SHP77 (cell line): Measurements from ENCODE around the gene RIN3.

Experiments used
- DNase-seq, 2 experiments: peaks; one replicate each; lab custom pipeline; 2025; lab: John Stamatoyannopoulos, UW

RIN3 gene

DNA sequence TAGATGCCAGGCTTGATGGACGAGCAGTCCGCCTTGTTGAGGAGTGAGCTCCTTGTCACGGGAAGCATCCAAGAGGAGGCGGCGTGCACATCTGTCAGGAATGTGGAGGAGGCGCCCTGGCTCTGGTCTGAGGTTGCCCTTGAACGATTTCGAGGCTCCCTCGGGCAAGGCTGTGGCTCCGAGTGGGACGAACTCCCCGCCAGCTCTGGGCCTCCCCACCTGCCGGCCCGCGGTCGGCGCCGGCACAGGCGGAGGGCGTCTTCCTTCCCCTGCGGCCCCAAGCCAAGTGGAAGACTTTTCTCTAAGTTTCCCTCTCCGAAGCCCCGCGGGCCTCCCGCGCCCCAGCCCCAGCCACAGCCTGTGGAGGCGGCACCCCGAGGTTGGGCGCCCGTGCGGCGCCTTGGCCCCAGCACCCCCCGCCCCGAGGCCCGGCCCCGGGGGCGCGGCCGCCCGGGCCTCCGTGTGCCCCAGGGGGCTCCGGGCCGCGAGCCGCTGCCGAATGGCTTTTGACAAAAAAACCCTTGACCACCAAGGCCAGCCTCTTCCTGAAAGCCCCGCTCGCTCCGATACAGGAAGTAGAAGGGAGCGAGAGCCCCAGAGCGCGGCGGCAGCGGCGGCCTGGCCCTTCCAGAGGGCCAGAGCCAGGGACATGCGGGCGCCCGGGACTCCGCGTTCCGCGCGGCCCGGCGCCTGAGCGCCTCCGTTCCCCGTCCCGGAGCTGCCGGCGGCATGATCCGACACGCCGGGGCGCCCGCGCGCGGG is at the start of gene RIN3:
RIN3 (plus strand) TSS at position 578 of the 762 bp plus-strand sequence; CDS start at position 730, 152 bp downstream.
- no peak for DNase-seq

GRCh38 chr14:92464156-92464555 is 49.4 kb upstream of the RIN3 start:
- DNase-seq, result no peak

DNA sequence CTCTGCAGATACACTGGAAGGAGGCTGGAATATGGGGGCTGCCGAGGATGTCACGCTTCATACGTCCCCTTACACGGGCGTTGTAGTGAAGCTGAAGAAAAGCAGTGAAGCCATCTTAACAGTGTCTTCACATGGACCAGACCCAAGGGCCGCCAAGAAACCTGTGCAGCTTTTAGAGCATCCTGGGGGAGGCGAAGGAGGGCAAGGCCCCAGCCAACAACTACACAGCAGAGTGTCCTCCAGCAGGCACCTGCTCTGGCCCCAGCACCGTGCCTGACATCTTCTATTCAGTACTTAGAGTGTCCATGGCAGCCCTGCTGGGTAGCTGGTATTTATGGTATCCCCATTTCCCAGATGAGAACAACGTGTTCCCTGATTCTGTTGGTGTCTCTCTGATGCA is 48.9 kb upstream of the RIN3 start:
- DNase-seq, result no peak

GRCh38 chr14:92465353-92466055 is 48.1 kb upstream of the RIN3 start:
- no peak for DNase-seq

- no peak for DNase-seq
These were observed 47.5 kb upstream of the RIN3 start for GRCh38 chr14:92466059-92466458.

- no peak for DNase-seq
These were observed 44.1 kb upstream of the RIN3 start for GRCh38 chr14:92469515-92469914.

GRCh38 chr14:92470215-92470614 is 43.4 kb upstream of the RIN3 start:
- DNase-seq, result no peak

GRCh38 chr14:92470811-92471210 is 42.8 kb upstream of the RIN3 start:
- no peak for DNase-seq

DNA sequence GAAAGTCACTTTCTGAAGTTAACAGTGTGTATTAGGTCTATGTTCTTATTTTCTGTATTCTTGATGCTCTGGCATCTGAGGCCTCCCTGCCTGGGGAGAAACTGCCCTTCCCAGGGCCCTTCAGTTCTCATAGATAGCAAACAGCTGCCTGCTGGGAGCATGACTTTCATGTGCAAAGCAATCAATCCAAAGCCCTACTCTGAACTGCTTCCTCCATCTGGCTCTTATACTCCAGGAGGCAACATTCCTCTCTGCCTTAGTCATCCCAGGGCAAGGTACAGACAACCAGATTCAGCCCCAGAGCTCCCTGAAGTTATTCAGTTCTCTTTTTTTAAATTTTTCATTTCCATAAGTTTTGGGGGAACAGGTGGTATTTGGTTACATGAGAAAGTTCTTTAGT is 41.7 kb upstream of the RIN3 start:
- DNase-seq, result no peak

GRCh38 chr14:92472860-92473259 is 40.7 kb upstream of the RIN3 start:
- no peak for DNase-seq

GRCh38 chr14:92473261-92473968 is 40.2 kb upstream of the RIN3 start:
- DNase-seq, result no peak

- DNase-seq, result no peak
These were observed 39.5 kb upstream of the RIN3 start for GRCh38 chr14:92473969-92474535.

DNA sequence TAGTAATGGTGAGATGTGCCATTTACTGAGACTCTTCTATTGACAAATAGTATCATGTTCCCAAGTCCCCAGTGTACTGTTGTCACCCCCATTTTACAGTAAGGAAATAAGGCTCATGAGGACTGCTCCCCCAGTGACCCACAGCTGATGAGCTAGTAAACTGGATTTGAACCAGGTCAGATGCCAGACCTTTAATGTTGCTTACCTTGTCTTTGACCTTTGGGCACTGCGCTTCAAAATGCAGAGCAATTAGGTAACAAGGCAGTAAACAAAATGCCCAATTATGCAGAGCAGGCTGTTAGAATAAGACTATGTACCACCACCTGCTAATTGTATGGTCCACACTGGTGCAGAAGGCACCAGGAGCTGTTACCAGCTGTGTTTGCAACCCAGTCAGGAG is 38.5 kb upstream of the RIN3 start:
- no peak for DNase-seq

GRCh38 chr14:92475451-92476187 is 38.0 kb upstream of the RIN3 start:
- no peak for DNase-seq

DNA sequence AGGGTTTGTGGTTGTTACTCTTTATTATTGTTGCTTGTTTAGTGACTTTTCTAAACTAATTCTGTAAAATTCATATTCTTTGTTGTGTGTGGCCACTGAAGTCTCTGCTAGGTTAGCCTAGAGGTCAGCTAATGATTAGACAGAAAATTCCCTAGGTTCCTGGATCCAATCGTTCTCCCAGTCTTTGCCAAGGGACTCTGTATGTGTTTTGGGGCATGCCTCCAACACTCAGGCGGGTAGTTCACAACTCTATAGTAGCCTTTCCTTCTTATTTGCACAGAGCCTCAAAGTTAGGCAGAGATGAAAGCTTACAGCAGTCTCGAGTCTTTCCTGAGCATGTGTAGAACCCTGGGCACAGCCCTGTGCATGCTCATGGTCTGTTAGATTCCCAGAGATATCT is 32.7 kb upstream of the RIN3 start:
- DNase-seq, result no peak

DNA sequence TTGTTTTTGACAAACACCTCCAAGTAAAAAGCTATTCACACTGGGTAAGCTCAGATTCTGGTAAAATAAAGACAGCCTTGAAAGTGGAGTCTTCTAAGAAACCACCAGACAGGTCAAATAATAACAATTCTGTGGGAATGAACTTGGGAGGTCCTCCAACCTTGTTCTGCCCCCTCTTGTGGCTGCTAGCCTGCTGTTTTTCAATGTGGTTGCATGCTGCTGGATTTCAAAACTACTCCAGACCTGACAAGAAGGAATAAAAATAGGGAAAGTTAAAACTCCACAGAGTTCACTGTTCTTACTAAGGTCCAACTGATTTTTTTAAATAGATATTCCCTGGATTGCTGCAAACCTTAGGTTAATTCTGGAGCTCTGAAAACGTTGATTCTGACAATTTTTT is 32.2 kb upstream of the RIN3 start:
- DNase-seq, result no peak

GRCh38 chr14:92481811-92482555 is 31.6 kb upstream of the RIN3 start:
- no peak for DNase-seq

DNA sequence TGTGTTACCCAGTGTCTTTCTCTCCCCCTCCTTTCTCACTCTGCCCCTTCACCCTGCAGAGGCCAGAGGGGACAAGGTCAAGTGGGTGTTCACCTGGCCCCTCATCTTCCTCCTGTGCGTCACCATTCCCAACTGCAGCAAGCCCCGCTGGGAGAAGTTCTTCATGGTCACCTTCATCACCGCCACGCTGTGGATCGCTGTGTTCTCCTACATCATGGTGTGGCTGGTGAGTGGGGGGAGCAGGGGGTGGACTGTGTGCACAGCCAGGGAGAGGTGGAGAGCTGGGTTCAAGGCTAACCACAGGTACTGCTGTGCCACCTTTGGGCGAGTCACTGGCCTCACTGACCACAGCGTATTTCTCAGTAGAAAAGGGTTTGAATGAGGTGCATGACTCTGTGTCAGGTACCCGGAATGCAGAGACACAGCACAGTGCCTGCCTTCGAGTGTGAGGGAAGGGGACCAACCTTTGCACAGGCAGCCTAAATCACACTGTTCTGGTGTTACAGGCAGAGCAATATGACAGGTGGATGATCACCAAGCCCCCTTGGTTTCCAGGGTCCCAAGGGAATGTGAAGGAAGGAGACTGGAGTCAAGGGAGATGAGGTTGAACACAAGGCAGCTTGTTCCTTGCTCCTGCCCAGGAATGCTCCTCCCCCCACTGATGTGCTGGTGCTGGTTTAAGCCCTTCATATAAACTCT is 30.8 kb upstream of the RIN3 start:
- no peak for DNase-seq

GRCh38 chr14:92484132-92484823 is 29.3 kb upstream of the RIN3 start:
- DNase-seq, result no peak

DNA sequence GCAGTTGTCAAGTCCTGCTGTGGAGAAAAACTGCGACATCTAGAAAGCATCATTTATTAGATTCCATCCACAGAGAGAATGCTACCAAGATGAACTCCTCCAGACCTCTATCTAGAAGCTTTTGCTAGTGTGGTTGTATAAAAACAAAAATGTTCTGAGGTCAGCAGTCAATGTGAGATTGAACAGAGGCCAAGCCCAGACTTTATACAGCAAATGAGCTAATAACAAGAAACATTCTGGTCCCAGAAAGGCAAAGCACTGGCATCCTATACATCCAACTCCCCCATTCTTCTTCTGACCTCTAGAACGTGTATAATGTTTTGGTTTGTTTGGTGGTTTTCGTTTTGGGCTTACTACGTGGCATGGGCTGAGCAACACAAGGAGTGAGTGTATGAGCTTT is 26.7 kb upstream of the RIN3 start:
- DNase-seq, result no peak
